Type B pancreatic cell (in vitro differentiated cells): ENCODE results near the gene RBM17. TPM values are rescaled to one million over a fixed set of nuclear protein-coding genes. Genes with fewer than 3 reads are reported as not detected.

ENCODE experiments used
- DNase-seq: peaks from one replicate; pipeline ENCODE4 v3.0.0; 2021; ENCODE audit warnings: mixed read lengths; ENCODE audit not compliant: unreplicated experiment; ENCODE audit errors: extremely low spot score
- H3K27ac Mint-ChIP-seq: 2 replicates; pipeline ENCODE4 v1.8.0; 2021; ENCODE audit warnings: mild to moderate bottlenecking, mixed read lengths
- H3K27me3 Mint-ChIP-seq: 2 replicates; pipeline ENCODE4 v1.8.0; 2021; ENCODE audit warnings: mixed read lengths
- H3K36me3 Mint-ChIP-seq: 2 replicates; pipeline ENCODE4 v1.8.0; 2021; ENCODE audit warnings: mixed read lengths
- H3K4me1 Mint-ChIP-seq: one replicate; pipeline ENCODE4 v1.8.0; 2021; ENCODE audit warnings: mixed read lengths; ENCODE audit not compliant: unreplicated experiment
- H3K4me3 Mint-ChIP-seq: 2 replicates; pipeline ENCODE4 v1.8.0; 2021; ENCODE audit warnings: mild to moderate bottlenecking, mixed read lengths
- H3K9me3 Mint-ChIP-seq: 2 replicates; pipeline ENCODE4 v1.8.0; 2021; ENCODE audit warnings: mixed read lengths
- CTCF ChIP-seq: fragments of 200-600 bp; sonication (generic); conservative IDR thresholded peaks from 2 replicates; pipeline ENCODE4 v1.5.0; 2021; ENCODE audit warnings: antibody characterized with exemption, mild to moderate bottlenecking
- total RNA-seq: library from RNA; stranded (reverse); gene quantifications from 2 replicates; pipeline ENCODE4 v1.2.1, GENCODE V29; 2021; ENCODE audit warnings: low replicate concordance

RBM17 gene
- total RNA-seq, 1 donor from 2014 or later: 105 TPM

GRCh38 chr10:6114299-6114698 is 25.5 kb downstream of the RBM17 start:
- DNase-seq: no peak
- H3K4me3 Mint-ChIP-seq: no peak overlapping the region
- no peak overlapping the region for H3K27ac Mint-ChIP-seq
- H3K27me3 Mint-ChIP-seq: no peaks in the 10 kb centered on the region
- no peak for TF ChIP-seq CTCF
- no peaks in the 10 kb centered on the region for H3K9me3 Mint-ChIP-seq
- H3K36me3 Mint-ChIP-seq: peaks cover 38% of the 10 kb centered on the region
- H3K4me1 Mint-ChIP-seq: no peaks in the 10 kb centered on the region

DNA sequence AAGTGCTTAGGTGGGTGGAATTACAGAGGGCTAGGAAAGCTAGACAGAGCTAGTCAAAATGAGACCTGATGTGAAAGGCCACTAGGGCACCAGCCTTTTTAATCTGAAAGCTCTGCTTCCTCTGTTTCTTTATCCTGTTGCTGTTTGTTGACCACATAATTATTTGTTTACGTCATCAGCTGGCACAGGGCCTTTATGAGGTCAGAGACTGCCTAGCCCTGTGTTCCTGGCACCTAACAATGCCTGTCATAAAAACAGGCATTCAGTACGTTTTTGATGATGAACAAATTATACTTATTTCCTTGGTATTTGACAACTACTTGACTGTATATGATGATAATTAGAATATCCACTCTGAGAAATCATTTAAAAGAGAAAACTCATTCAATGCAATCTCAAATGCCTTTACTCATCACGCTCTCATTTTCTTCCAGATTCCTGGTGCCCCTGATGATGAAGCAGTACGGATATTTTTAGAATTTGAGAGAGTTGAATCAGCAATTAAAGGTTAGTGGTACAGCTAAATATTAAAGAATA is 26.0 kb downstream of the RBM17 start:
- Mint-ChIP-seq H3K4me1 (no peaks in the 10 kb centered on the region), H3K36me3 (peaks cover 33% of the 10 kb centered on the region), H3K27me3 (no peaks in the 10 kb centered on the region), H3K4me3 (no peak overlapping the region), H3K9me3 (no peaks in the 10 kb centered on the region), H3K27ac (no peak overlapping the region)
- TF ChIP-seq CTCF: no peak
- no peak for DNase-seq

- H3K27me3 Mint-ChIP-seq: no peaks in the 10 kb centered on the region
- H3K4me1 Mint-ChIP-seq: no peaks in the 10 kb centered on the region
- no peak overlapping the region for H3K27ac Mint-ChIP-seq
- no peaks in the 10 kb centered on the region for H3K9me3 Mint-ChIP-seq
- TF ChIP-seq CTCF: no peak
- peaks cover 31% of the 10 kb centered on the region for H3K36me3 Mint-ChIP-seq
- H3K4me3 Mint-ChIP-seq: no peak overlapping the region
- DNase-seq: no peak
These were observed 26.6 kb downstream of the RBM17 start for GRCh38 chr10:6115411-6115810.

- peaks cover 3% of the 10 kb centered on the region for H3K4me1 Mint-ChIP-seq
- H3K9me3 Mint-ChIP-seq: no peaks in the 10 kb centered on the region
- no peak overlapping the region for H3K4me3 Mint-ChIP-seq
- no peaks in the 10 kb centered on the region for H3K27me3 Mint-ChIP-seq
- H3K27ac Mint-ChIP-seq: no peak overlapping the region
- no peak for TF ChIP-seq CTCF
- DNase-seq: no peak
- peaks cover 29% of the 10 kb centered on the region for H3K36me3 Mint-ChIP-seq
These were observed 27.1 kb downstream of the RBM17 start for GRCh38 chr10:6115824-6116350.

DNA sequence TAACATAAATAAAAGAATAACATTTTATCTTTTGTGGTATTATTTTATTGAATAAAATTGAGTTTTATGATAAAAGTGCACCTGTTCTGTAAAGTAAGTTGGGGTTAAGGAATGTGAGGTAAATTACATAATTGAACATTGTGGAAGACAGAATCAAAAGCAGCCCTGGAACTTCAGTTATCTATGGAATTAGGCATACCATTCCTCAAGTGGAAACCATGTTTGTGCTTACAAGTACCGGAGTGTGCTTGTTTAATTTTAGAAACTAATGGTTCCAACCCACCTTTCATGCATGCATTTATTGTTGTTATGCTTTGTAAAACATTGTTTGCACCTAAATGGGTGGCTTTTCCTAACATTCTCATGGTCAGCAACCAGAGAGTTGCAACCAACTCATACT is 28.0 kb downstream of the RBM17 start:
- H3K36me3 Mint-ChIP-seq: peaks cover 29% of the 10 kb centered on the region
- no peak for DNase-seq
- no peak overlapping the region for H3K4me3 Mint-ChIP-seq
- no peaks in the 10 kb centered on the region for H3K9me3 Mint-ChIP-seq
- H3K4me1 Mint-ChIP-seq: peaks cover 4% of the 10 kb centered on the region
- no peaks in the 10 kb centered on the region for H3K27me3 Mint-ChIP-seq
- no peak for TF ChIP-seq CTCF
- no peak overlapping the region for H3K27ac Mint-ChIP-seq

DNA sequence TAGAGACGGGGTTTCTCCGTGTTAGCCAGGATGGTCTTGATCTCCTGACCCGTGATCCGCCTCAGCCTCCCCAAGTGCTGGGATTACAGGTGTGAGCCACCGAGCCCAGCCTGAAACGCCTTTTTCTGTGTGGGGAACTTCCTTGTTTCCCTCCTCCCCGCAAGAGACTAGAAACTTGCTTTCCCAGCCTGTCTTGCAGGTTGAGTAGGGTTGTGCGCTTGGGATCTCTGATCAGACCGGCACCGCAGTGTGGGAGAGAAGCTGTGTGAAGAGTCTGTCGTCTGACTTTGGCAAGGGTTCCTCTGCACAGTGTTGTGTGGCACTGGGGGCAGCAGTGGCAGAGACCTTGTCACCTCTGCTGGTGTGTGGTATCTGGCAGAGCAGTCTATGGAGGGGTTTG is 28.9 kb downstream of the RBM17 start:
- Mint-ChIP-seq H3K36me3 (peaks cover 22% of the 10 kb centered on the region), H3K27ac (no peak overlapping the region), H3K27me3 (no peaks in the 10 kb centered on the region), H3K4me3 (no peak overlapping the region), H3K9me3 (no peaks in the 10 kb centered on the region), H3K4me1 (peaks cover 4% of the 10 kb centered on the region)
- no peak for TF ChIP-seq CTCF
- no peak for DNase-seq
